NK-92 (cell line): Measurements from ENCODE around the gene SERPINB1.

Experiments used
- DNase-seq: peaks from one replicate; lab custom pipeline; 2025; ENCODE audit not compliant: unreplicated experiment; lab: John Stamatoyannopoulos, UW

The SERPINB1 gene

GRCh38 chr6:2794171-2794730 lies 47.4 kb downstream of the SERPINB1 start:
- no peak for DNase-seq

DNA sequence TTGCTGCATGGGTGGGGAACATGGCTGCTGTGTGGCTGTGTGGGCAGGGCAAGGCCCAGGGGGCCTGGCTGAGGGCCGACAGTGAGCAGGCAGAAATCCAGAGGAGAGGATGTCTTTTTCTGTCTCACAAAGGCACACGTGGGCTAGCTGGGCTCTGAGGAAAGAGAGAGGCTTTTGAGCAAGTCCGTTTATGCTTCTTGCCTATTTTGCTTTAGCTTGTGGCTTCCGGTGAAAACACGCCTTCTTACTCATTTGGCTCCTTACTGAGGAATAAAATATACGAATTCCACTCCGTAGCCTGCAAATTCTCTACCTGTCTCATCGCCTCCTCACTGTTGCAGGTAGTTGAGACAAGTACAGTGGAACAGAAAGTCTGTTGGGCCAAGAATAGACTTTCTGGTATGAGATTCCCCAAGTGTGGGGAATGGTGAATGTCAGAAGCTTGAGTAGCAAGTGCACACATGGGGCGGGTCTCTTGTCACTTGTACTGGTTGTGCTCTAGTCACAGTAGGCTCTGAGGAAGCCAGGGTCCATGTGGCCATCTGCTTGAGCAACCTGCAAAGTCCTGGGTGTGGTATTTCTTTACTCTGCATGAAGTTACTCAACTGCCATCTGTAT lies 48.0 kb downstream of the SERPINB1 start:
- no peak for DNase-seq

DNA sequence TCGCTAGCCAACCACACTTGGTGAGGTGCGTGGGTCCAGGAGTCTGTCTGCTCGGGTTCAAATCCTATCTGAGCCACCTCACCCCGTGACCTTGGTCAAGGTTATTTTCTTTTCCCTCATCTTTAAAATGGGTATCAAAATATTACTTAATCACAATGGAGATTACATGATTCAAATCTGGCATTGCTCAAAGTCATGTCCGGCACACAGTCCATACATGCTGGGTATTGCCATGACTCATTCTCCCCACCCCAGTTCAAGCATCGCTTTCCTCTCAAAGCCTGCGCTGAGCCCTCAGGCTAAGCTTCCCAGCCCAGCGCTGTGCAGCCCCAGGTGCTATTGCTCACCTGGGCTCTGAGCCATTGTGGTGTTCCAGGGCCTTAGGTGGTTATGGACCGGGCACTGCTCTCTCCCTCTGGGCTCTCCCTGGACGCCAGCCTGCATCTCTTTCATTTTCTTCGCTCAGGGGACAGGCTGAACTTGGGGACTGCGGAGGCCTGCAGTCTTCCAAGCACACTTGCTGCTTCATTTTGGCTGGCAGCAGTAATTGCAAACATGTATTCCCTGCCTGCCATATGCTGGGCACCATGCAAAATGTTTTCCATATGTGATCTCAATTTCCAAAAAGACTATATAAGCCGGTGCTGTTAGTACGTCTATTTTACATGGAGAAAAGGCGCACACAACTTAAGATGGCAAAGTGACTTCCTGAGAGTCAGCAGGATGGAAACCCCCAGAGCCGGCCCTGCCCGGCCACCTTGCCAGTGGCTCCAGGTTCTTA lies 49.1 kb downstream of the SERPINB1 start:
- no peak for DNase-seq

DNA sequence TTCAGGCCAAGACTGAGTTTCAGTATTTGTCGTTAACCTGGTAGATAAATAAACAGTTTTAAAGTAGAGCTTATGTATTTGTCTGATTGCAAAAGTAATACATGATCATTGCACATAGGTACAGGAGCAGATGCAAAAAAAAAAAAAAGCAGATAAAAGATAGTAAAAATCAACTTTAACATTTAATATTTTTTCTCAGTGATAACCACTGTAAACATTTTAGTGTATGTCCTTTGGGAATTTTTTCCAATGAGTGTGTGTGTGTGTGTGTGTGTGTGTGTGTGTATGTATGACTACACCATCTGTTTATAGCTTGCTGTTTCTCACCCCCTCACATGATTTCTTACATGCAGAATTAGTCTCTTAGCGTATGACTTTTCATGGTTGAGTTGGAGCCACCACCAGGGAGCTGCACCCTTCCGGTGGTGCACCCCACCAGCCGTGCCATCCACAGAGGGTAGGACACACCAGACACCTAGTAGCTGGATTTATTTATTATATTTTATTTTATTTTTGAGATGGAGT lies 50.2 kb downstream of the SERPINB1 start:
- no peak for DNase-seq

DNA sequence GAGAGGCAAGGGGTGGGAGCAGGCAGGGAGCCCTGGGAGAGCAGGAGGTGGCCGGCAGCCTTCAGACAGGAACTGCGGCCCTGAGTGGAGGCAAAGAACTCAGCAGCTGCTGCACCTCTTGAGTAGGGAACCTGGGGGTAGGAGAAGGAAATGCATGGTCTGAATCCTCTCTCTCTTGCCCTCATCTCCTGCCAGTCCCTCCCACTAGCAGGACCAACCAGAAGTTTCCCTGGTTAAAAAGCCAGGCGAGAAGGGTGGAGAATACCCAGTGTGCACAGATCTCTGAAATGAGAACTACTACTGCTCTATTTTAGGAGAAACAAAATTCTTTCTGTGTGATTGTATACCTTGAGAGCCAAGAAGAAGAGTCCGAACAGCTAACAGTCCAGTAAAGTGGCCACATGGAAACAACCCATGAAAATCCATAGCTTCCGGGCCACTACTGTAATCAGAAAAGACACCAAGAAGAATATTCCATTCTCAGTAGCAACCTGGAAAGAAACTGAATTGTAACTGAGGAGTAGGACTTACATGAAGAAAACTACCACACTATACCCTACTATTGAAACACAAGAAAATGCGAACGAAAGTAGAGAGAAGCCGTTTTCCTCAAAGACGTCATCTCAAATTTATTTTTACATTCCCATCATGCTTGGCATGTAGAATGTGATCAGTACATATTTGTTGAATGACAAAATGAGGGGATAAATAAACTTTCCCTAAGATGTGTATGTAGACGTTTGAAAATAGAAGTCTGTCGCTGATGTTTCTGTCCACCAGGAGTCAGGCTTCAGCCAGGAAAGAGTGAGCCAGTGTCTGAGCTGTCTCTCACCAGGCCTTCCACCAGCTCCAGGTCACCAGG lies 50.8 kb downstream of the SERPINB1 start:
- no peak for DNase-seq

DNA sequence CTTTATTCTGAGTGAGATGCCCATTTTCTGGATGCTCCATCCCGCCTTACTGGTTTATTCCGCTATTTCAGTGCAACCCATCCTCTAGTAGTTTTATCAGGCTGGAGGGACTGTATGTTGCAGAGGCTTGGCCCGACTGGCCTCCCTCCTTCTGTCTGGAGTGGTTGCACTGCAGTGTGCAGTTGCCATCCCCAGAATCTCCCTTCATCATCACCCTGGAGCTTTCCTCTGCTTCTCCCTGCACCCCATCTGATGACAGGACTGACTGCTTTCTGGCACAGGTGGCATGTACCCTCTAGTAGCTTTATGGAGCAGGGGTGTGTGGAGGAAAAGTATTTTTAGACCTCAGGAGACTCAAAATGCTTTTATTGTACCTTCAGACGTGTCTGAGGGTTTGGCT lies 55.4 kb downstream of the SERPINB1 start:
- no peak for DNase-seq

GRCh38 chr6:2784930-2785329 lies 56.7 kb downstream of the SERPINB1 start:
- DNase-seq, result no peak

DNA sequence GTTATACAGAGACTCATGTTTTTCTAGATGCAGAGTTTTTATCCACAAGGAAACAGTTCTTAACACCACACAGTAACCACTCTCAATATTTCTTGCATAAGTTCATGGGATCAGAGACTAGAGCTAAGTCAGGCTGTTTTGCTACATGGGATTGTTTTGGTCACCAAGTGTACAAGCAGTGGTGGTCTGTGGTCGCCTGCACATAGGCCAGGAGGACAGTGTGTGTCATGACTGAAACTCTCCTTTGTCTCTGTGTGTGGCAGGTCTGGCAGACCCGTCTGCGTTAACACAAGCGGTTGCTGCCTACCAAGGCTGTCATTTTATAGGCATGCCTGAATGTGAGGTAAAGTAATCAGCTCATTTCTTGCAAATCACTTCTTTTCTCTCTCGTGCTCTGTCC lies 57.6 kb downstream of the SERPINB1 start:
- no peak for DNase-seq

DNA sequence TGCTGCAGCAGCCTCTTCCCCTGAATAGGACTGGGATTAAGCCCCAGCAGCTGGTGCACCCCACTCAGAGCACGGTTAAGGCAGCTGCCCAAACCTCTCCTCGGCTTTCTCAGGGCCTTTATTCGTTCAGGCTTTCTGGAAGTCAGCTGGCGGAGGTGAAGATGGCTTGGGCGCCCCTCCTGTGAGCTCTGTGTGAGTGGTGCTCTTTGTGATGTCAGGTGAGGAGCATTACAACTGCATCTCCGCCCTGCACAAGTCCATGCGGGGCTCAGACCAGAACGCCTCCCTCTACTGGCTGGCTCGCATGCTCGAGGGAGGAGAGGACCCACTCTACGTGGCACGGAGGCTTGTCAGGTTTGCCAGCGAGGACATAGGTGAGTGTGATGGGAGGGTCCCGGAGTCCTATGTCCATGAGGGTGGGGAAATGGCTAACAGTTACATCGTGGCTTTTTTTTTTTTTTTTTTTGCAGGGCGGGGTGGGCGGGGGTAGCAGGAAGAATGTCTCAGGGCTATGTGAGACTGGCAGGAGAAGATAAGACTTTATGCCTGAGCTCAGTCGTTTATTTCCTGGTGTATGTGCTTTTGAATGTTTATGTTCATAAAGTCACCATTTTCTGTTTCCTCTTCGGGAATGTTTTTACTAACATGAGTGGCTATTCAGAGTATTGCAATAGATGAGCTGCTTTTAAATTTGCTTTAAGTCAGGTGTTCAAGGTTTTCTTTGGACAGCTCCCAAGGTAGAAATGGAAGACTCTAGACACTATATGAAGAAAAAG lies 58.3 kb downstream of the SERPINB1 start:
- DNase-seq, result no peak

DNA sequence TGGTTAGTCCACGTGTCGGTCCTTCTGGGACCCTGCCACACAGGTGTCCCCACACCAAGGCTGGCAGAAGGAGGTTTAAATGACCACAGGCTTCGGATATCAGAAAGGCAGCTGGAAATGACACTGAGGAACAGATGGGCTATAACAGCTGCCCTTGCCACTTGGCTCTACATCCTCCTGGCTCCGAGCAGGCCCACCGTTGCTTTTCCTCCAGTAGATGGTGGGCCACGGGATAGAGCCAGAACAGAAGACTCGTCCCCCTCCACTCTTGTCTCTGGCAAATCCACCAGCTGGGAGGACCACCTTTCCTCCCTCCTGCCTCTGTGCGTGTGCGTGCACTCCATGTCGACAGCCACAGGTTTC lies 58.9 kb downstream of the SERPINB1 start:
- DNase-seq, result no peak

DNA sequence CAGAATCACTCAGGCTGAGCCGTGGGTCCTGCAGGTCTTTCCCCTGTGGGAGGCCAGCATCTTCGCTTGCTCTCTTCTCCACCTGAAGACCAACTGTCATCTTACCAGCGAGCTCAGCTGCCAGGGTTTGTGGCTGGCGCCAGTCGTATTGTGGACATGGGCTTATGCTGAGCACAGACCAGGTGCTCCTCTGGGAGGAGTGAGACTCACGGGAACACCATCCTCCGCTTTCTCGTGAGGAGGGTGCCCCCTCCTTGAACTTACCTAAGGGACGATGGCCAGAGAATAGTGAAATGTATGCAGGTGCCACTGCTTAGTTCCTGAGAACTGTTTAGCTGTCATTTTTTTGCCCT lies 59.3 kb downstream of the SERPINB1 start:
- no peak for DNase-seq
